AG10803 (cell line): ENCODE data around the gene JUND.

Experiments
- DNase-seq: peaks from one replicate; pipeline ENCODE4 v3.0.0; 2010; ENCODE audit warnings: low read depth
- H3K4me3 ChIP-seq: 2 replicates; pipeline ENCODE4 v1.5.1; 2011; ENCODE audit warnings: mild to moderate bottlenecking, low read length, control low read depth
- TF ChIP-seq, protein P1 (sequence below): conservative IDR thresholded peaks from 2 replicates; pipeline ENCODE4 v1.5.1; 2011; ENCODE audit warnings: mild to moderate bottlenecking, low read length, control low read depth, inconsistent platforms

JUND gene

DNA sequence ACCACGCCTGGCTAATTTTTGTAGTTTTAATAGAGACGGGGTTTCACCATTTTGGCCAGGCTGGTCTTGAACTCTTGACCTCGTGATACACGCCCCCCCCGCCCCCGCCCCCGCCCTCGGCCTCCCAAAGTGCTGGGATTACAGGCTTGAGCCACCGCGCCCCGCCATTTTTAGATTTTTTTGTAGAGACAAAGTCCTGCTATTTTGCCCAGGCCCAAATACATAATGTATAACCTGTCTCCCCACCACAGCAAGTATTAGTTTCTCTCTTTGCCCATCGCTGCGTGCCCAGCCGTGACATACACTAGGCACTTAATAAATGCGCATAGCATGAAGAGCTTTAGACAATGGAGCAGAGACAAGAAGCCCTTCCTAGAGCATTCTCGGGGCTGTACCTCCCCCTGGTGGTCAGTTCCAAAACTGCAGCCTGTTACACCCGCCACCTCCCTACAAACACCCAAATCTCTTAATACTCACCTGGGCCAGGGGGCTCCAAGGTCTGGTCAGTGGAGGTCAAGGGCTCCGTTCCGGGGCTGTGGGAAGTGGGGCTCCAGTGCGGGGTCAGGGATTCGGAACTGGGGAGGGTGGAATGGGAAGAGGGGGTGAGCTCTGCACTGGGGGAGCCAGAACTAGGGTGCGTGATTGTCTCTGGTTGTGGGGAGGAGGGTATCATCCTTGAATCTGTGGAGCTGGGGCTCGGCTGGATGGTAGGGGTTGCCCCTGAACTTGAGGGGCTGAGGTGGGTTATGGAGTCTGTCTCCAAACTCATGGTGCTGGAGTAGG, 29.6 kb downstream of the JUND start:
- DNase-seq = peak; percentile 52
- TF ChIP-seq, protein P1, sequence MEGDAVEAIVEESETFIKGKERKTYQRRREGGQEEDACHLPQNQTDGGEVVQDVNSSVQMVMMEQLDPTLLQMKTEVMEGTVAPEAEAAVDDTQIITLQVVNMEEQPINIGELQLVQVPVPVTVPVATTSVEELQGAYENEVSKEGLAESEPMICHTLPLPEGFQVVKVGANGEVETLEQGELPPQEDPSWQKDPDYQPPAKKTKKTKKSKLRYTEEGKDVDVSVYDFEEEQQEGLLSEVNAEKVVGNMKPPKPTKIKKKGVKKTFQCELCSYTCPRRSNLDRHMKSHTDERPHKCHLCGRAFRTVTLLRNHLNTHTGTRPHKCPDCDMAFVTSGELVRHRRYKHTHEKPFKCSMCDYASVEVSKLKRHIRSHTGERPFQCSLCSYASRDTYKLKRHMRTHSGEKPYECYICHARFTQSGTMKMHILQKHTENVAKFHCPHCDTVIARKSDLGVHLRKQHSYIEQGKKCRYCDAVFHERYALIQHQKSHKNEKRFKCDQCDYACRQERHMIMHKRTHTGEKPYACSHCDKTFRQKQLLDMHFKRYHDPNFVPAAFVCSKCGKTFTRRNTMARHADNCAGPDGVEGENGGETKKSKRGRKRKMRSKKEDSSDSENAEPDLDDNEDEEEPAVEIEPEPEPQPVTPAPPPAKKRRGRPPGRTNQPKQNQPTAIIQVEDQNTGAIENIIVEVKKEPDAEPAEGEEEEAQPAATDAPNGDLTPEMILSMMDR = peak; percentile 94
- no peak overlapping the region for H3K4me3 ChIP-seq

DNA sequence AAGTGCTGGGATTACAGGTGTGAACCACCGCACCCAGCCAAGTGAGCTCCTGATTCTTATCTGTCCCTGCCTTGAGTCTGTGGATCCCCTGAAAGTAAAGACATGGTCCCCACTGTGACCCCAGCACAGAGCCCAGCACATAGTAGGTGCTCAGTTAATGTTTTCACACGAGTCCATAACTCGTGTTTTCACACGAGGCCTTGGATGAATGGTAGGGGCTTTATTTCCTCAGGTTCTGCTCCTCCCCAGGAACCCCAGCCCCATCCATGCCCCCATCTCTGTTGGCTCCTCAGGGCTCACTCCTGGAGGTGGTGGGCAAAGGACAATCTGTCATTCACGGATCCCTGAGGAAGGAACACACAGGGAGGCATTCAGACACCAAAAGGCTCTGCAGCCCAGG, 31.6 kb downstream of the JUND start:
- DNase-seq = no peak
- TF ChIP-seq, protein P1 = no peak

DNA sequence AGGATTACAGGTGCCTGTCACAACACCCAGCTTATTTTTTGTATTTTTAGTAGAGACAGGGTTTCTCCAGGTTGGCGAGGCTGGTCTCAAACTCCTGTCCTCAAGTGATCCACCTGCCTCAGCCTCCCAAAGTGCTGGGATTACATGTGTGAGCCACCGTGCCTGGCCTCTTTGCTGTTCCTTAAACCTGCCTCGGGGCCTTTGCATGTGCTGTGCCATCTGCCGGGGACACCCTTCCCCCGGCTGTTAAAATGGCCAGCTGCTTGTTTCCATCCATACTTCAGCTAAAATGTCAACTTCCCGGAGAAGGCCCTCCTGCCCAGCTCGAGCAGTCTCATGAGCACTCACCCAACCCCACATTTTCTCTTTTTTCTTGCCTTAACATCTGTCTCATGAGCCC, 36.1 kb downstream of the JUND start:
- TF ChIP-seq, protein P1 = no peak
- no peak for DNase-seq
- no peak overlapping the region for H3K4me3 ChIP-seq

More for the DNA sequence above, 31.6 kb downstream of the JUND start:
- H3K4me3 ChIP-seq = no peak overlapping the region

DNA sequence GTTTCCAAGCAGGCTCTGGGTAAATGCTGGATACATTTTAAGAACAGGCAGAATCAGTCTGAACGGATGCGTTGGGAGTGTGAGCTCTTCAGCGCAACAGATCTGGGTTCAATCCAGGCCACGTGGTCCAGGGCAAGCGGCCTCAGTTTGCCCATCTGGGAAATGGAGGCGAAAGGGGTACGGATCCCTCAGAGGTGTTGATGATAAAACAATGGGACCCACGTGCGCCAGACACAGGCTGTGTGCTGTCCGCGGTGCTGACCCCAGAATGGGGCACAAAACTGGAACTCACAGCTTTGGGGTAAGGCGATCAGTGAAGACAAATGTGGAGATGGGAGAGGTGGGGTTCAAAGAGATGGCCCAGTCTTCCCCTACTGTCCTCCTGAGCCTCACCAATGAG, 42.1 kb downstream of the JUND start:
- TF ChIP-seq, protein P1 = no peak
- DNase-seq = no peak
- H3K4me3 ChIP-seq = no peak overlapping the region

DNA sequence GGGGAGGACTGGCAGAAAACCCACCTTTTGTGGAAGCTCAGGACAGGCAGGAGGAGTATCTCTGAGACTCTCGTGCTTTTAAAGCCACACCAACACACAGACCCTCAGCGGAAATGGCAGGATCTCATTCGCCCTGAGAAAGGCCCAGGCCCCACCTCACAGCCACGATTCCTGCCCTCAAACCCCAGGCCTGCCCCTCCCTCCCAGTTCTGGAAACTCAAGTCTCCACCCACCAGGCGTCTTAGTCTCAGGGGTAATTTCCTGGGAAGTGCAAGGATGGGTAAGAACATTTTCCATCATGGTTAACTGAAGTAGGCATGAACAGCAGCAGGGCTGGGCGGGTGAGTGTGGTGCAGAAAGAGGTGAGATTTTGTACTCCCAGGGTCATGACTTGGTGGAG, 47.2 kb downstream of the JUND start:
- no peak overlapping the region for H3K4me3 ChIP-seq
- TF ChIP-seq, protein P1 = no peak
- DNase-seq = no peak

DNA sequence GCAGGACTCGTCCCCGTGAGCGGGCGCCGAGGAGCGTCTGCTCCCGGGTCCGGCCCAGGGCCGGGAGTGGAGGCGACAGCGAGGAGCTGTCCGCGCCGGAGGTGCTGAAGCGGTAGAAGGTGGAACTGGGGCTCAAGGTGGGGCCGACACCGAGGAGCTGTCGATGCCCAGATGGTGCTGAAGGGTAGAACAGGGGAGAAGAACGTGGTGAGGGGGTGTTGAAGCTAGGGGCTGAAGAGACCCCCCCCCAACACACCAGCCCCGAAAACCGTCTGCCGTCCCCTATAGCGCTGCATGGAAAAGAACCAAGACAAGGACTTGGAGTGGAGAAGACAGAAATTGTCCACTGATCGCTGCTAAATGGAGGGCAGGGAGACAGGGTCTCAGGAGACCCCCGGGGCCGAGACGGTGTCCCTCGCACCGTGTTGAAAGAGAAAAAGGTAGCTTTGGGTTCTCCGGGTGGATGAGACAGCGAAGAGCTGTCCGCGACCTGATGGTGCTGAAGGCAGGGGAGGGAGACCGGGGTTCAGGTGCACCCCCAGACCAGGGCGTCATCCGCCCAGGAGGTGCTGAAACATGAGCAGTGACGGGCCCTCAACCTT, 48.1 kb downstream of the JUND start:
- DNase-seq = no peak
- TF ChIP-seq, protein P1 = no peak
- H3K4me3 ChIP-seq = no peak overlapping the region
